Activated CD8-positive, alpha-beta memory T cell treated with anti-CD3 and anti-CD28 coated beads for 24 hours (primary cell): ENCODE data around the gene TRIM40.

ENCODE experiments used
- DNase-seq: peaks from one replicate; pipeline ENCODE4 v3.0.0-alpha.2; 2020

Gene TRIM40, protein sequence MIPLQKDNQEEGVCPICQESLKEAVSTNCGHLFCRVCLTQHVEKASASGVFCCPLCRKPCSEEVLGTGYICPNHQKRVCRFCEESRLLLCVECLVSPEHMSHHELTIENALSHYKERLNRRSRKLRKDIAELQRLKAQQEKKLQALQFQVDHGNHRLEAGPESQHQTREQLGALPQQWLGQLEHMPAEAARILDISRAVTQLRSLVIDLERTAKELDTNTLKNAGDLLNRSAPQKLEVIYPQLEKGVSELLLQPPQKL

DNA sequence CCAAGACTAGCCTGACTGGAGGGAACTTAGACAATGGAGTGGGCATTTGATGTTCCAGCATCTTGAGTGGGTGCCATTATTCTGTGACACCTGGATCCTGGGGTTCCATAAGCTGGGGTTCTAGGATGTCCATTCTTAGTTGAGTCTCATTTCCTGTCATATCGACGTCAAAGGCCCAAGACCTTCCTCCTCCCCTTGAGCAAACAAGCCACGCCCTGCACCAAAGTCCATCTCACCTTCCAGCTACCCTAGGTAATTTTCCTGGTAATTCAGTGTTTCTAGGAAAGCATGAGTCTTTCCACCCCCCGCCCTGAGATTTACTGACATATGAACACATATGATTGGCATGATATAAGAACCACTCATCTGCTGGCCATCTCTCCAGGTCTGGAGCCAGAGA, at the start of gene TRIM40:
Gene TRIM40, plus strand, starts transcription at position 384 of the 400 bp plus-strand sequence. CDS start 897 bp downstream, outside the sequence.
- DNase-seq = no peak

DNA sequence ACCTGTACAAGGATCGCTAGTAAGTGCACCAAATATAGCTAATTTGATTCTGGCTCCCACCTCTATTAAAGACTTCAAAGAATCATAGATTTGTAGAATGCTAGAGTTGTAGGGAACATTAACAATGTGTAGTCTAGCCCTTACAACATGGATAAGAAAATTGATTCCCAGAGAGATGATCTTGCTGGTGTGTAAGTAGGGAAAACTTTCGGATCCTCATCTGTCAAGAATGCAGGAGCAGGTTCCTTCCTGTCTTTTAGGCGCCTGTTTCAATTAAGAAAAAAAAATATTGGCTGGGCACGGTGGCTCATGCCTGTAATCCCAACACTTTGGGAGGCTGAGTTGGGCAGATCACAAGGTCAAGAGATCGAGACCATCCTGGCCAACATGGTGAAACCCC, 48.1 kb upstream of the TRIM40 start:
- DNase-seq = no peak

DNA sequence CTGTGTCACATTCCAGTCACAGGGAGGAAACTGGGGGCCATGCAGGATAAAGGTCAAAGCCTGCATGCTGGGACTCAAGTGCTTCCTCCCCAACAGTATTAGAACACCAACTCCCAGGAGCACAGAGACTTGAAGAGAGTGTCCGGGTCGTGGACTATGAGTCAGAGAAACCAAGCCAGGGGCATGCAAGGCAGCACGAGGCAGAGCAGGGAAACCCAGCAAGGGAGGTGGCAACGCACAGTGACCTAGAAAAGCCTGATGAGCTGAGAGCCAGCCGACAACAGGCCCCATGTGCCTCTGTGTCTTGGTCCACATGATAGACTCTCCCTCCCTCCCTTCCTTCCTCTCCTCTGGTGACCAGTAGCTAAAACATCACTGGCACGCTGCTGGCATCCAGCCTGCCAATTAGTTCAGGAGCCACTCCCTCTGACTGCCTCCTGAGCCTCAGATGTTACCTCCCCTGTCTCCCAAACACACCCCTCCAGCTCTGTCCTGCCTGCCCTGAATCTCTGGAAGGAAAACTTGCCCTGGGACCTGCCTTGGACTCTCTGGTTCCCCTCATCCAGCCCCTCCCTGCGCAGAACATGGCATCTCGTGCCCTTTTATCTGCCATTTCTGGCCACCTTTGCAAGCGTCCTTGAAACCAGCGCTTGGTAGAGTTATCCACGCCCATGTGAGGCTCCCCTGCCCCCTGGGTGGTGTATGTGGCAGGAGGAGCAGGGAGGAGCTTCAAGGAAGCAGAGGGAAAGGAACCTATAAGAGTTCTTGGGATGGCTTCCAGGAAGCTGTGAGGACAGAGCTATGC, 44.2 kb upstream of the TRIM40 start:
- no peak for DNase-seq

DNA sequence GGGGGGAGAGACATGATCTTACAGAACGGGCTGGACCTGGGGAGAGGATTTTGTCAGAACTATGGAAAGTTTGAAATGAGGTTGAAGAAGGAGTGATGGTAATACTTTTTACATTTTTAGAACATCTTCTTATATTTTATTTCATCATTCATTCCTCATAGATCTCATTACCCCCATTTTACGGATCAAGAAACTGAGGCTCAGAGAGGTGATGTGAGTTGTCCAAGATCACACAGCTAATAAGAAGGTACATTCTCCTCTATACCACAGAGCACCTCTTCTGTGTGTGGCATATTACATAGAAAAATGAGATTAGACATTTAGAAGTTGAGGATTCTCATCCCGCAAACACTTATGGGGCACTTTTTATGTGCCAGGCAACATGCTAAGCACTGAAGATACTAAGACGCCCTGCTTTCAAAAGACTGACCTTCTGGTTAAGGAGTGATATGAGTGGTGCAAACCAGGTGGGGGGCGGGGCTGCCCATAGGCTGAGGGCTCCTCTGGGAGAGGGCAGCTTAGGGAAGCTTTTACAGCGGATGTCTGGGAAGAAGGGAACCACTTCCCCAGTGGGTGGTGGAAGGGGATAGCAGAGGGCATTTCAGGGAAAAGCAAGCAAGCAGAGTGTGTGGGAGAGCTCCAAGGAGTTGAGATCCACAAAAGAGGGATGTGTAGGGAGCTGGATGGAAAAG, 42.9 kb upstream of the TRIM40 start:
- peak; percentile 42 for DNase-seq

DNA sequence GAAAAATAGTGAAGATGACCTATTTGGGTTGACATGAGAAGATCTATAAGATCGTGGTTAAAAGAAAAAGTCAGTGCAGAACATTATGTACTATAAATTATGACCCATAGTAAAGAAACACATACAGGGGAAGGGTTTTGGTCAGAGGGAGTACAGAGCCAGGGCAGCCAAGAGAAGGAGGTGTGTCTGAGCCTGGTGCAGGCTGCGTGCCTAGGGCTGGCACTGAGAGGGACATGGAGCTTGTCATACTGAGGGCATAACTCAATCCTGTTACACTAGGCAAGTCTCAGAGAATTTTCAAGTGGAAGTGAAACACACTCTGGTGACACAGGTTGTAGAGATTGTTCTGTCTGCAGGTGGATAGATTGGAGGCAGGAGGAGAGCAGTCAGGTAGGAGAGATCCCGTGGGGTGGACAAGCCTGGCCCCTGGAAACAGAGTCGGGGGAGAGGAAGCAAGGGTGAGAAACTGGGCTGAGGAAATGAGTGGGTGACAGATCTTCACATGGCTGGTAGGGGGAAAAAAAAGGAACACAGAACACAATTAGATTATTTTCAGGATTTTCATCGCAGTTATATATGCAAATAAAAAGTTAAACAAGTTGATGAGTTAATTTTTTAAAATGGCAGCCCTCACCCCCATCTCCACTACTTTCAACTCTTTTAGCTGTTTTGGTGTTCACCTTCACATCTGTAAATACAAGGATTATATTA, 41.8 kb upstream of the TRIM40 start:
- no peak for DNase-seq

DNA sequence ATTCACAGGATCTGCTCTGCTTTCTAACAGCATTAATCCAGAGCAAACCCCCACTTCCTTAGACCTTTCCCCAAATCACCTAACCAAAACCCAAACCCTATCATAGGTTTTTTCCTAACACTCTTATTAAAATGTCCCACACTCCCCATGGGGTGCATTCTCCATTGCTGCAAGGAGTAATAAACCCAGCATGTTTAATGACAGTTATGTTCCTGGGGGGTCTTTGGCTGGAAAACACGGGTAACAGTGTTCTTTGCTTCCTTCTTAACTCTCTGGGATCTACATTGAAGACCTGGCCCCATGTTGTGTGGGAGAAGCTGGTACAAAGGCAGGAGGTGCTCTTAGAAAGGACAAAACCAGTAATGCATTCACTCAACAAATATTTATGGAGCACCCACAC, 39.1 kb upstream of the TRIM40 start:
- no peak for DNase-seq

DNA sequence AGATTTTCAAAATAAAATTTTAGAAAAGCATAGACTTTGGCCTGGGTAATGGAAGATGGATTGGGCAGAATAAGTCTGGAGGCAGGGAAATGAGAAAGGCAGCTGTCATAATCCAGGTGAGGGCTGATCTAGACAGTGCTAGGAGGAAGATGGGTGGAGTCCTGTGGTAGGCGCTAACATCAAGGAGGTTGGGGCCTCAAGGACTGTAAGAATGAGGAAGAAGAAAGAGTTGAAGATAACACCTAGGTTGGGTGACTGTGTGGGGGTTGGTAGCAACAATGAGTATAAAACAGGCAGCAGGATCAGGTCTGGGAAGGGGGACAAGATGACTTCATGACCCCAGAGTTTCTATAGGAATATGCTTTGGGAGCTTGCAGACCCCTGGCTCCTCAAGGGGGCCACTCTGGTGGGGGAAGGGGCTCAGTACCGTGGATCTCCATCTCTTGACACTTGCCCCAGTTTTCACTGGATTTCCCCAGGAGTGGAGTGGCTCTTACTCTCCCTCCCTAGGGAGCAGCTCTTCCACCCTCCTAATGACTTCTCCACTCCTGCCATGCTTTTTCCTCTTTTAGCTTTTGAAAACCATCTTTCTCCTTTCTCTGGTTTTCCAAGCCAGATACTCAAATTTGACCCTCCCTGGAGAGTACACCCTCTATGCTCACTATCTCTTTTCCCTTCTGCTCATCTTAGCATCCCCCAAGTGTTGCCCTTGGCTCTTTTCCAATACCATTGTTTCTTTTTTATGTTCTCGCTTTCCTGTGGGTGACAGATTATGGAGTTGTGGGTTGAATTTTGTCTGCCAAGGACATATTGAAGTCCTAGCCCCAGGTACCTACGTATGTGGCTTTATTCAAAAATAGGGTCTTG, 37.8 kb upstream of the TRIM40 start:
- DNase-seq = no peak

DNA sequence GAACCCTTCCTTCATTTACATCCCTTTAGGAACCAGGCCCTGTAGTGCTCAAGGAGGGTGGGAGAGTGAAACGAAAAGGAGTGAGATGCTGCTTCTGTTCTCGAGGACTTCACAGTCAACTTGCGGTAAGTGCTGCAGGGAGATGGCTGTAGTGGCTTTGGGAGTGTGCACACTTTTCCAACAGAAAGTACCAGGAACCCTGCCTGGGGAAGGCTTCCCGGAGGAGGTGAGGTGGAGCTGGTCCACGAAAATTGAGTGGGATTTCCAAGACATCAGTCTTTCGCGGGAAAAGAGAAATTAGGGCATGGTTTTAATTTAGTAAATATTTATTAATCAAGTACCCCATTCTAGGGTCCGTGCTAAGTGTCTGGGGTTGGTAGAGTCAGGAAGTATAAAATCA, 35.8 kb upstream of the TRIM40 start:
- DNase-seq = no peak

DNA sequence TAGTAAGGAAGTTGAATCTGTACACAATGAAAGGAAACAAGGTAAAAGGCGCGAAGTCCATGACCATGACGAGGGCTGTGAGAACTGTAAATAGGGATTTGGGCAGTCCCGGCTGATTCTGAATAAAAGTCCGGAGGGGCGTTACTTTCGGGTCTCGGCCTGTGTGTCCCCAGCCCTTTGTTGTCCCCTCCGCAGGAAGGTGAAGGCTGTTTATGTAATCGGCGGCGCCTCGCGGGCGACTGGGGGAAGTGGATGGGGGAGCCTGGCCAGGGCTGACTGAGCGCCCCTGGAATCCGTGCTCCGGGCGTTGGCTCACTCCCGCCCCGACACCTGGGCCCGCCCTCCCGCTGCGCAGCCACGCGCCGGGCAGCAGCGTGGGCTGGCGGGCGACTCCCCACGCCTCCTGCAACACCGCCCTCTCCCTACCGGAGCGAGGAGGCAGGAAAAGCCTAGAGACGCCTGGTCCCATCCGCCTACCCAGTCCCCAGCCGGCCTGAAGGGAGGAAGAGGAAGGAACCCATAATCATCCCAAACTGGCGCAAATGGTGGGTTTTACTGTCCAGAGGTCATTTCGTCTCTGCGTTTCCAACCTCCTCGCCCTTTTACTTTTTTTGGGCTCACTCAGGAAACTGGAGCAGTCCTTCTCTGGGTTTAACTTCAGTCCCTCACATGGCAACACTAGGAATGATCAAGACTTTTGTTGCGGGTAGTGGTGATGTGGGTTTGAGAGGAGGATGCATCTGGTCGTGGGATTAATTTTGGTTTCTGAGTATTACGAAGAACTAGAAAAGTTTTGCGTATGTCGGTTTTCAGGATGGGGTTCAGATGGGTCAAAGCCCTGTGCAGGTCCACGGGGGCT, 35.1 kb upstream of the TRIM40 start:
- peak; percentile 62 for DNase-seq

DNA sequence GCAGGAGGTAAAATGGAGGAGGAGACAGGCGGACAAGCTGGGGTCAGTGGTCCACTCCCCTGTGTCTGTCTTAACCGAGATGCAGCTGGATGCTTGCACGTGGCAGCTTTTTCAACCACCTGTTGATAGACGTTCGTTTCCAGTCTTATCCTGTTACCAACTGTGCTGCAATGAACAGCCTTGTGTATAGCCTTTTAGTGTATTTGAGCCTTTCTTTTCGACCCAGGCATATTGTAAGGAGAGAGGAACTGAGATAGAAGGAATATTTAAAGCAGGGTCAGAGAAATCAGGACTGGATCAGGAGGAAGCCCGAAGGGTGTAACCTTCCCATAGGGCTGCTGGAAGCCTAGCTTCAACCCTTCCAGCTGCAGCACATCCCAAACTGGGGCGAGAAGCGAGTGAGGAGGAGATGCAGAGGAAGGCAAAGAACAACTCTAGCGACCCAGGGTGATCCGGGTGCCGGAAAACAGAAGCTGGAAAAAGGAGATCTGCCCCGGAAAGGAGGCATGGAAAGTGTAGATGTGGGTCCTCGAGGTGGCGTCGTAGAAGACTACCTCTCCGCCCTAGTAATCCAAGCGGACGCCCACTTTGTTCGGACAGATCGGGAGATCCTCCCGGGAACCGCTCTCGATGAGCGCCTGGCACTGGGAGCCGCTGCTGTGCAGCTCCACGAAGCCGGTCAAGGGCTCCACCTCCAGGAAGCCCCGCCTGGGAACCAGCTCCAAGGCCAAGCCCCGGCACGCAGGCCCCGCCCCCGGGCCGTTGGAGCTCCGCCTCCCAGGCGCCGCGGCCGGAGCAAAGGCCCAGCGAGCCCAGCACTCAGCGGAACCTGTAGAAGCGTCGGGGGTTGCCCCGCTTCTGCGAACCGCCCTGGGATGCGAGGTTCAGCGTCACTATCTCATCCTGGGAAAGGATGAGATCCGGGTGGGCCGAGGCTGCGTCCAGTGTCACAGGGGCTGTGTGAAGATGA, 34.2 kb upstream of the TRIM40 start:
- DNase-seq = peak; percentile 86

DNA sequence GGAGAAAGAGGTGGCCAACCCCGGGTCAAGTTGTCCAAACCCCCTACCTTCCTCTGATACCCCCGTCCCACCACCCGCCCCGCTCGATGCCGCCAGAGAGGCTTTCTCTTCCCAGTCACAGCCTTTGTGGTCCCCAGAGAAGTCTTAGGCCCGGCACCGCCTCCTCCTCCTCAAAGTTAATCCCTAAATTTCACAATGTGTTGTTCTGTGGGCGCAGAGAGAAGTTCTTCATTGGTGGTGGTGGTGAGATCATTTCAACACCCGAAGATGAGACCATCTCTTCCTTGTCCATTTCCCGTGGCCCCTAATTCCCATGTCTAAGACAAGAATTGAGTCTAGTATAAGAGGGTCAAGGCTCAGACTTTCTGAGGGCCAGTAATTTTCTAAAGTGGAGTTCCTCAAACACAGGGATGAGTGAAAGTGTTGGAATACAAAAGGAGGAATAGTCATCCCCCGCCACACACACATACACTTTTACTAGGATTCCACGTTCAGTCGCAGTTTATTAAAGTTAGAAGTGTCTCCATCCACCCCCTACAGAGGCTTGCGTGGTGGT, 33.4 kb upstream of the TRIM40 start:
- DNase-seq = no peak

DNA sequence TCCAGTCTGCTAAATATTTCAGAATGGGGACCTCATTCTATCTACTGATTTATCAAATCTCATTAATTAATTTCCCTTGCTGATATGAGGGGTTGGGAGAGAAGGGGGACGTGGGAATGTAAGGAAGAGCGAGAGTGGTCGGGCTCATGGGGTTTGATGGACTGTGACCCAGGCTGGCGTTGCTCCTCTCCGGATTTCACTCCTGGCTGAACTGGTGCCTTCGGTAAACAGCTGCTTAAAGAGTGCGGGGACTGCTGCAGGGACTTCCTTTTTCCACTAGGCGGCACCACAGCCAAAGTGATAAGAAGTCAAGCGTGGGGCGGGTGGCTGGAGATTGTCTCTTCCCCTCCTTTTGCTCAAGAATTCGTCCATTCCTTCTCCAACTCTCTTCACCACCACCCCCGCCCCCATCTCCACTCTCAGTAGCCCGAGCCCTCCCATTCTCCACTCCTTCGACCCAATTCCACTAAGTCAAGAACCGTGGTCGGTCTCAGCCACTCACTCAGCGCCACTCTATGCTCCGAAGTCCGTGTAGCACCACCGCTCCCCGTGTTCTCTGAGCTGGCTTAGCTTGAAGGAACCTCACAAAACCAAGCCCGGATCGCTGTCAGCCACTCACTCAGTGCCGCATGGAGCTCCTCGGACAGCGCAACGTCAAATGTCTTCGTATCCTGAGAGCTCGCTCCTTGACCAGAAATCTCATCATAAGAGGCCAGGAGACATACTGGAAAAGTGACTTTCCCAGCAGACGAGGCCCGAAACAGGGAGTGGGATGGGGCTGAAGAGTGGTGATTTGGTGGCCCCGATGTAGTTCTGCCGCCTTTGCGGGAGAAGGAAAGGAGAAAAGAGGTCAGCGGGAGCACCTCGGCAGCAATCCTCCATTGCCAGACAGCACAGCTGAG, 32.7 kb upstream of the TRIM40 start:
- peak; percentile 91 for DNase-seq

DNA sequence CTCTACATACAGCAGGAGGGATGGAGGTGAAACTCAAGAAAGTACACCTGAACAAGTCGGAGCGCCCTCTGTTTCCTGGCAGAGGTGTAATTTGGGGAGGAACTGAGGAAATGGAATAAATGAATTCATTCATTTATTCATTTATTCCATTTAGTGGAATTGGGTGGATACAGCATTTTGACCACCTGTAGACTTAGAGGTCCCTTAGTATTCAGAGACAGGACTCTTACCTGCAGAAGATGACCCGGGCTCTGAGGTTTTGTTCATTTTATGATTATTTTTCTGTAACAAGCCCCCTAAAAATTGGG, 32.1 kb upstream of the TRIM40 start:
- DNase-seq = no peak

DNA sequence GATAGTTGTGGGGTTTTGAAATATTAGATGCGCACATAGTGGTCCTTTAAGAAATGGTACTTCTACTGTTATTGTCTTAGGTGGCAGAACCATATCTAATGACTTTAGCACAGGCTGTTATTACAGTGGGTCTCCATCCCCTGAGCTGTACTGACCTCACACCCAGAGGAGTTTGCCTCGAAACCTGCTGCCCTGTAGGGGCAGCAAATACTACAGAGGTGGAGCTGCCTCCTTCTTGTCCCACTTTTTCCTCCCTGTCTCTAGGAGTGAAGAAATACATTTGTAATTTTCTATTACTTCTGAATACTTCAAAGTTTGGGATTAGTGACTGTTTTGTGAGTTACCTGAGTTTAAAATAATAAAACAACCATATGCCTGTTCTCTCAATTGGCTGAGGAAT, 31.3 kb upstream of the TRIM40 start:
- DNase-seq = no peak

DNA sequence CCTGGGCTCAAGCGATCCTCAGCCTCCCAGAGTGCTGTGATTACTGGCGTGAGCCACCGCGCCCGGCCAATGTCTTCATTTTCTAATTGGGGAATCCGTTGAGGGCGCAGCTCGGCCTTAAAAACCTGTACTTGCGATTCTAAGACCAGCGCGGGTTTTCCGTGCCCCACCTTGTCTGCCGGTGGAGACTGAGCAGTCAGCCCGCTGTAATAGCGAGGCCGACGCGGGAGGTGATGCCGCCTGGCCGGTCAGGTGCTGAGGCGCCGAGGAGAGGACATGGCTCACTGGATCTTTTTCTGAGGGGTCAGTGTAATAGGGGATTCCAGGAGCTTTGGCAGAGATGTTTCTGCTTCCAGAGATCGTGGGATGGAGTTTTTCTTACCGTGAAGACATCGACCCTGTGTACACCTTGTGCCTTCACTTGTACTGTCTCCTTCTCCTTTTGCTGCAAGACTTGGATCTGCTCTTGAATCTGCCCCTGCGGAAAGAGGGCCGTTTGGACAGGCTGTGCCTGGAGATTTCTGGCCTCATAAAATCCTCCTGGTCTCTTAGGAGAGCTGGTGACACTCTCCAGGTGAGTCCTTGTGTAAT, 24.6 kb upstream of the TRIM40 start:
- DNase-seq = no peak

DNA sequence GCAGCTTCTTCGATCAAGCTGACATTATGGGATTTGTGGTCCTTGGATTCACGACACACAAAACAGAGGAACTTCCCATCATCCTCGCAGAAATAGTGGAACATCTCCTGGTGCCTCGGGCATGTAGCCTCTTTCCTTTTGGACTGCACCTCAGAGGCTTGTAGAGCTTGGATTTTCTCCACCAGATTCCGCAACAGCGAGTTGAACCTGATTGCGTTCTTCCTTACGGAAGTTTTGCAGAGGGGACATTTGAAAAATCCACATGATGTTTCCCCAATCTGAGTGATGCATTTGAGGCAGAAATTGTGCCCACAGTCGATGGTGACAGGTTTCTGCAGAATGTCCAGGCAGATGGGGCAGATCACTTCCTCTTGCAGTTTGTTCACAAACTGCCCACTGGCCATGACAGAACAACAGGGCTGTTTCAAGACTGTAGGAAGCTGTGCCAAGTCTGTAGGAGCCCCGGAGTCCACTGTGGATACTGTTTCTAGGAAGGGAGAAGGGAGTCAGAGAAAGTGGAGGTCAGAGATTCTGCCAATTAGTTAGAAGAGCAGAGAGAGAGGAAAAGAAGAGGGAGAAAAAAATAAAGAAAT, 23.4 kb upstream of the TRIM40 start:
- no peak for DNase-seq

DNA sequence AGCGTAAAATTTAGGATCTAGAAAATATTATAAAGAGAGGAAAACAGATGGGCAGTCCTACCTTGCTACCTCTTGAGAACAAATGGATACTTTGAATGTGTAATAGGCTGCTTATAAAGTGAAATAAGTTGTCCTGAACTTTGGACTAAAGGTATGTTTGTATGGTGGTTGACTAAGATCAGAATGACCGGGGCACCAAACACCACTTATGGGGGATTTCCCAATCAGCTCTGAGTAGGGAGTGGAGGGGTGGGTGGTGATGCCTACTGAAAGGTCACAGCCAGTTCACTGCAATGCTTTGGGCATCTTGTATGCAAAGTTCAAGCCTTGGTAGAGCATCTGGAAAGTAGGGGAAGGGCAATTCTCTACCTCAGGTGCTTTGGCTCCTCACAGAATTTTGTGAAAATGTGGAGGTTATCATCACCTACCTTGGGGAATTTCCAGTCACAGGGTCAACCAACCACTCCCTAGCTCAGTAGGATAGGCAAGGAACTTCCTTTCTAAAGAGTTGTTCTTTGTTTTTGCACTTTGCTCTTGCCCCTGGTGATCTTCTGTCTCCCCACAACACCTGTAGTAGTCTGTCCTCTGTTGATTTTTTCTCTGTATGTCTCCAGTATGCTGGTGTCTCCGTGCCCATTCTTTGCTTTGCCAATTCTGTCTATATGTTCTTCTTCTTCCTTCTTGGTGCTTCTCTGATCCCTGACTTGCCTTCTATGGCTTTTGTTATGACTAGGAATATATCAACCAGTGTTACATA, 22.8 kb upstream of the TRIM40 start, which contains the start of gene TRIM31:
Gene TRIM31, minus strand, starts transcription at position 88 of the 757 bp plus-strand sequence. CDS start 285 bp downstream, outside the sequence.
- DNase-seq = no peak
